Middle frontal gyrus (tissue), 1 donor: Measurements from ENCODE around the gene PRSS37.

ENCODE experiments used
- DNase-seq: peaks from one replicate; pipeline ENCODE4 v3.0.0-alpha.2; 2015; ENCODE audit warnings: low spot score; ENCODE audit errors: extremely low spot score

PRSS37 gene

GRCh38 chr7:141788296-141788695 is 53.0 kb downstream of the PRSS37 start:
- DNase-seq = no peak
